Measurements from ENCODE around the gene PPA2.
"Not testable (repeated sequence)": the region's sequence is repeated elsewhere in the genome, so short reads cannot be mapped to it uniquely, and the experiment has no call there.

The PPA2 gene

DNA sequence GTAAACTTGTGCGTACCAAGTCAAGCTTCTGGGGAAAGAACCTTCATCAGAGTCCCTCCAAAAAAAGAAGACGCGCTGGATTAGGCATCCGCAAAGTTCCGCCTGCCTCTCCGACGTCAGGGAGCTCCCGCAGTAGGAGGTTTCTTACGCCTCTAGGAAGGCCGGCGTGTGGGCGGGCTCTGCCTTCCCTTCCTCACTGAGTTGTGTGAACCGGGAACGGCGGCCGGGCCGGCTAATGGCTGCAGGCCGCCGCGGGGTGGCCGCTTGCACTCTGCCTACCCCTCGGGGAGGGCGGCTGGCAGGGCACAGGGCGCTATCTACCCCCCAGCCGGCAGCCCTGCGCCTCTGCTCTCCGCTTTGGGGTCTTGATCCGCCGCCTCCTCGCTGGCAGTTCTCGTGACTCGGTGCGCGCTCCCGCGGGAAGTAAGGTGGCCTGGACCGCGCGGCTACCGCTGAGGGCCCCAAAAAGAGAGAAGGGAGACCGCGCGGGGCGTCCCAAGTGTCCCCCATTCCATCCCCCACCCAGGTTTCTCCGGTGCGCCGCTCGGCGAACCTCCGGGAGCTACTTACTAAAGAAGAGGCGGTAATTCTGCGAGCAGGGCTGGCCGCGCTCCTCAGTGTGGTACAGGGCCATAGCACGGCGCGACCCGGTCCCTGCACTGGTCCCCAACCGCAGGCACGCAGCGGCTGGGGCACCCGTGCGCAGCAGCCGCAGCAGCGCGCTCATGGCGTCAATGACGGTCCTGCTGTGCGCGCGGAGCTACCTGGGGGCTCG, at the start of gene PPA2:
PPA2 (minus strand) TSS at position 739 of the 775 bp plus-strand sequence; CDS start at position 727, 12 bp downstream.
- peak; percentile 89 for DNase-seq

GRCh38 chr4:105520819-105521790, 47.2 kb upstream of the PPA2 start:
- DNase-seq = peak; percentile 41

DNA sequence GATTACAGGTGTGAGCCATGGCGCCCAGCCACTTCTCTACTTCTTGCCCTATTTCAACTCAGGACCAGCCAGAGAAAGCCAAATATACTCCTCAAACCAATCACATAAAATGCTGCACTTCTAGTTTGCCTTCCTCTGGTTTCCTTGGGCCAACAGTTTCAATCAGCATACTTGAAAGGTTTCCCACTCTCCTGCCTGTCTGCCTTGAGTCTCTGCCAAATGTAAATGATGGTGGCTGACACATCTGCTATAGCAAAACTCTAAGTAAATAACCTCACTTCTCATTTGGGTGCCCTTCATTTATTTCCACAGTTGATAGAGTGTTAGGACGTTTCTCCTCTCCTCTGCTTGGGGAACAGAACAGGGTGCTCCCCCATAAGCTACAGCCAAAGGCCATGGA, 36.4 kb upstream of the PPA2 start:
- DNase-seq = no peak

GRCh38 chr4:105509714-105510113, 35.9 kb upstream of the PPA2 start:
- no peak for DNase-seq

DNA sequence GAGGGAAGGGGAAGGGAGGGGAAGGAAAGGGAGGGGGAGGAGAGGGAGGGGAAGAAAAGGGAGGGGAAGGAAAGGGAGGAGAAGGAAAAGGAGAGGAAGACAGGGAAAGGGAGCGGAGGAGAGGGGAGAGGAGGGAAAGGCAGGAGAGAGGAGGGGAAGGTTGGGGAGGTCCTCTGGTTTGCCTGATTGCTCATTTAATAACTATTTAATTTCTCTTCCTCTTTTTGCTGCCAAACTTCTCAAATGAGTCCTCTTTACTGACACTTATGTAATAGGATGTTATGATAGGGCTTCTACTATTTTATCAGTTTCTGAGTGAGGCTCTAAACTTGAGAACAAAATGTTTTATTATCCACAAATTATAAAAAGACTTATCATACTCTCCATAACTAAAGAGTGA, 35.4 kb upstream of the PPA2 start:
- no peak for DNase-seq

GRCh38 chr4:105504744-105505143, 30.9 kb upstream of the PPA2 start:
- no peak for DNase-seq

GRCh38 chr4:105503484-105503883, 29.6 kb upstream of the PPA2 start:
- DNase-seq = no peak

- no peak for DNase-seq
Observed at GRCh38 chr4:105496899-105497298, 23.0 kb upstream of the PPA2 start.

GRCh38 chr4:105495667-105496066, 21.8 kb upstream of the PPA2 start:
- no peak for DNase-seq

- no peak for DNase-seq
Observed at GRCh38 chr4:105490523-105490922, 16.7 kb upstream of the PPA2 start.

DNA sequence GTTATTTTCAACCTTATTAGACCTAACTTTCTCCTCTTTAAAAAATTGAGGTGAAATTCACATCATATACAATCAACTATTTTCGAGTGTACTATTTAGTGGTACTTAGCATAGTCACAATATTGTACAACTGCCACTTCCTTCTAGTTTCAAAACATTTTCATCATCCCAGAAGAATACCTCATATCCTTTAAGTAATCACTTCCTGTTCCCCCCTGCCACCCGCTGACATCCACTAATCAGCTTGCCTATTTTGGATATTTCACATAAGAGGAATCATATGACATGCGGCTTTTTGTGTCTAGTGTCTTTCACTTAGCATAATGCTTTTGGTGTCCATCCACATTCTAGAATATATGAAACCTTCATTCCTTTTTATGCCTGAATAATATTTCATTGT, 10.0 kb upstream of the PPA2 start:
- DNase-seq = no peak

- no peak for DNase-seq
Observed at GRCh38 chr4:105474099-105474518, 247 bp upstream of the PPA2 start.

- no peak for DNase-seq
Observed at GRCh38 chr4:105472871-105473323, 965 bp downstream of the PPA2 start.

- peak; percentile 71 for DNase-seq
Observed at GRCh38 chr4:105471566-105472176, 2.2 kb downstream of the PPA2 start.

DNA sequence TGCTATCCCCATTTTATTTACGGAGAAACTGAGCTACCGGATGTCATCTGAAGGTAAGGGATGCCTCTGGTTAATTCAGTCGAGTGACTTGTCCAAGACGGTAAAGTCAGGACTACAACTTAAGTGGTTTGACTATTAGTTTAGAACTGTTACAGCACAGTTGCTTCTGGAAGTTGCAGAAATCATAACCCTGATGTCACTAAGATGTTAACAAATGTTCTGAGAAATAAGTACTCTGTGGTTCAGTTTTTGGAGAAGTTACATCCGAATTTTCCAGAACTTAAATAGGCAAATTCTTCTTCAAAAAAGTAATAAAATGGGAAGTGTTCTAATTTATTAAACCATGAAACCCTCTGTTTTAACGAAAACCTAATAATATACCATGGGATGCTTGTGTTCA, 3.1 kb downstream of the PPA2 start:
- no peak for DNase-seq

DNA sequence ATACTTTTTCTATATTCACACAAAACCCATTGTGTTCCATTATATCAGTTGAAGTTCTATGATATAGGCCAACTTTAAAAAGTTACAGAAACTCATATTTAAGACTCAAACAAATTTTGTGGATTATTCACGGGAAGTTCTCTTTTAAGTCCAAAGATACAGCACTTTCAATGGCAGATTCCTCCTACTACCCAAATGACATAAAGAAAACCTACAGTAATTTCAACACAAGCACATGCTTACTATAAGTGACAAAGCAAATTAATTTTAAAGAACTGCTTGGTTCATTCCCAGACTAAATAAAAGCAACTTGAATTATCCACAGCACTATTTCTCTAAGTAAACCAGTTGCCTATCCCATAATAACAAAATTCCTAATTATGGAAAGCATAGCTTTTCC, 4.1 kb downstream of the PPA2 start:
- no peak for DNase-seq

GRCh38 chr4:105466580-105466979, 7.3 kb downstream of the PPA2 start:
- DNase-seq = no peak

DNA sequence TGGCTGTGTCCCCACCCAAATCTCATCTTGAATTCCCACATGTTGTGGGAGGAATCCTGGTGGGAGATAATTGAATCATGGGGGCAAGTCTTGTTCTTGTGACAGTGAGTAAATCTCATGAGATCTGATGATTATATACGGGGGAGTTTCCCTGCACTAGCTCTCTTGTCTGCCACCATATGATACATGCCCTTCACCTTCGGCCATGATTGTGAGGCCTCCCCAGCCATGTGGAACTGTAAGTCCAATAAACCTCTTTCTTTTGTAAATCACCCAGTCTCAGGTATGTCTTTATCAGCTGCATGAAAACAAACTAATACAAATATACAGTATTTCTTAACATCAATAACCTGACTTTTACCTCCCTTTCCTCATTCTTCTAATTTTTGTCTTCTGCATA, 9.3 kb downstream of the PPA2 start:
- DNase-seq = not testable (repeated sequence)

DNA sequence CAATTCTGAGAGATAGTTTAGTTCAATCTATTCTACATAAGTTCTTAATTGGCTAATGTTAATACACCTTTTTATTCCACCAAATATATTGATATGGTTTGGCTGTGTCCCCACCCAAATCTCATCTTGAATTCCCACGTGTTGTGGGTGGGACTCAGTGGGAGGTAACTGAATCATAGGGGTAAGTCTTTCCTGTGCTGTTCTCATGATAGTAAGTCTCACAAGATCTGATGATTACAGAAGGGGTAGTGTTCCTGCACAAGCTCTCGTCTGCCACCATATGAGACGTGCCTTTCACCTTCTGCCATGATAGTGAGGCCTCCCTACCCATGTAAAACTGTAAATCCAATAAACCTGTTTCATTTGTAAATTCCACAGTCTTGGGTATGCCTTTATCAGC, 11.3 kb downstream of the PPA2 start:
- DNase-seq = no peak

DNA sequence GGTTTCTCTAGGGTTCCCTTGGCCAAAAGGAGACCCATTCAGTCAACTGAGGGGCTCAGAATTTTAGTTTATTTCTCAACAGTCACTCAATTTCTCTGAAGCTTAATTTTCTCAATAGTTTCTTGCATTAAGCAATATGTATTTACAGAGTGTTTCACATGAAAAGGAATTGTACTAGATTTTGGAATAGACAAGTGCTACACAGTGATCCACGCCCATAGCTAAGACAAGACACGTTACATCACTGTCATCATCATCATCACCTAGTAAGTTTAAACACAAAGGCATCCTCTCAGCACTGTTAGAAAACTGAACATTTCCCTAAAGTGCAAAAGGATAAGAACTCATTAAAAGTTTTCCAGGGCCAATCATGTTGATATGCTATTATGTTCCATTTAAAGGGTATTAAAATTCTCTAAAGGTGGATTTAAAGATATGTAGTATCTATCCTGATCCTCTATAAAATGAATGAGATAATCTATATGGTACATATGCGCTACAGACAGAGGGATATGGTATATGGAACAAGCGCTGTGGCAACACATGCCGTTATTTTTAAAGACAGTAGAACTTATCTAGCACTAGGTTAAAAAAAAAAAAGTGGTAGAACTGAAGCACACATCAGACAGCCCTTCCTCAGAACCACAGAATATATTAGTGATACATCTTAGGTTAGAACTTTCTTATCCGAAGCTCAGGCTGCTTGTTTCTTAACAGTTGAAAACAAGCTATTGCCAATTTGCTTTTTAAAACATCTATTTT, 12.1 kb downstream of the PPA2 start:
- no peak for DNase-seq

- DNase-seq = peak; percentile 55
Observed at GRCh38 chr4:105461221-105461620, 12.6 kb downstream of the PPA2 start.

- no peak for DNase-seq
Observed at GRCh38 chr4:105460306-105460705, 13.6 kb downstream of the PPA2 start.

GRCh38 chr4:105458541-105458940, 15.3 kb downstream of the PPA2 start:
- DNase-seq = not testable (repeated sequence)

All from RPMI8226 (cell line).